Brain pericyte (primary cell): ENCODE results near the gene TCERG1L.

ENCODE experiments used
- DNase-seq: peaks from one replicate; pipeline ENCODE4 v3.0.0-alpha.2; 2012; ENCODE audit warnings: low read depth, low spot score

Gene TCERG1L

GRCh38 chr10:131126321-131127137, 185.0 kb downstream of the TCERG1L start:
- DNase-seq: no peak

GRCh38 chr10:131125511-131126225, 185.9 kb downstream of the TCERG1L start:
- DNase-seq: no peak

GRCh38 chr10:131124945-131125344, 186.6 kb downstream of the TCERG1L start:
- no peak for DNase-seq

GRCh38 chr10:131123496-131123895, 188.0 kb downstream of the TCERG1L start:
- DNase-seq: no peak

GRCh38 chr10:131121511-131122035, 189.9 kb downstream of the TCERG1L start:
- no peak for DNase-seq

- DNase-seq: no peak
Observed at GRCh38 chr10:131119626-131120355, 191.7 kb downstream of the TCERG1L start.

GRCh38 chr10:131117416-131118212, 193.9 kb downstream of the TCERG1L start:
- no peak for DNase-seq

- DNase-seq: no peak
Observed at GRCh38 chr10:131116991-131117375, 194.5 kb downstream of the TCERG1L start.

GRCh38 chr10:131116216-131116990, 195.1 kb downstream of the TCERG1L start:
- no peak for DNase-seq

GRCh38 chr10:131115801-131116200, 195.7 kb downstream of the TCERG1L start:
- DNase-seq: no peak

GRCh38 chr10:131115321-131115720, 196.2 kb downstream of the TCERG1L start:
- no peak for DNase-seq

- no peak for DNase-seq
Observed at GRCh38 chr10:131114846-131115245, 196.7 kb downstream of the TCERG1L start.

GRCh38 chr10:131113709-131114291, 197.7 kb downstream of the TCERG1L start:
- no peak for DNase-seq

GRCh38 chr10:131113165-131113564, 198.4 kb downstream of the TCERG1L start:
- no peak for DNase-seq

- no peak for DNase-seq
Observed at GRCh38 chr10:131112691-131113090, 198.8 kb downstream of the TCERG1L start.

GRCh38 chr10:131111471-131112080, 199.9 kb downstream of the TCERG1L start:
- no peak for DNase-seq

- no peak for DNase-seq
Observed at GRCh38 chr10:131111007-131111406, 200.5 kb downstream of the TCERG1L start.

- DNase-seq: no peak
Observed at GRCh38 chr10:131110241-131110783, 201.2 kb downstream of the TCERG1L start.

- DNase-seq: no peak
Observed at GRCh38 chr10:131109726-131110125, 201.8 kb downstream of the TCERG1L start.
